Upper lobe of left lung (tissue), 6 donors: ENCODE results near the gene BACE1. TPM values are rescaled to one million over a fixed set of nuclear protein-coding genes. Genes with fewer than 3 reads are reported as not detected.

Experiments
- ATAC-seq, 2 donors: fragments of 200-7000 bp; cut with Tn5 transposase; one replicate each; pipeline ENCODE4 v1.9.1; 2022; ENCODE audit warnings: mild to moderate bottlenecking in 2 of 2, moderate library complexity in 2 of 2; ENCODE audit not compliant: low FRiP score in 2 of 2
- DNase-seq, 2 donors: peaks; one replicate each; pipeline ENCODE4 v3.0.0-alpha.2; 2019 to 2020
- H3K27ac ChIP-seq, 4 donors: fragments of 200-600 bp; sonication (generic); one replicate each; pipeline ENCODE4 v1.5.1; 2016 to 2019
- H3K27me3 ChIP-seq, 4 donors: fragments of 200-600 bp; sonication (generic); one replicate each; pipeline ENCODE4 v1.5.1; 2017 to 2019
- H3K36me3 ChIP-seq, 4 donors: fragments of 200-600 bp; sonication (generic); one replicate each; pipeline ENCODE4 v1.5.1; 2016 to 2019
- H3K4me1 ChIP-seq, 4 donors: fragments of 200-600 bp; sonication (generic); one replicate each; pipeline ENCODE4 v1.5.1; 2018 to 2019
- H3K4me3 ChIP-seq, 4 donors: fragments of 200-600 bp; sonication (generic); one replicate each; pipeline ENCODE4 v1.5.1; 2017 to 2019; ENCODE audit warnings: mild to moderate bottlenecking in 2 of 4, moderate library complexity in 1 of 4
- H3K9me3 ChIP-seq, 4 donors: fragments of 200-600 bp; sonication (generic); one replicate each; pipeline ENCODE4 v1.5.1; 2018 to 2019
- EP300 ChIP-seq, 4 donors: sonication (generic); formaldehyde crosslinking; IDR thresholded peaks; one replicate each; pipeline ENCODE4 v1.5.1; 2017; ENCODE audit warnings: antibody characterized with exemption in 4 of 4, control low read depth in 2 of 4
- POLR2A ChIP-seq, 4 donors: fragments of 450-650 bp; IDR thresholded peaks; one replicate each; pipeline ENCODE4 v1.5.1; 2016 to 2017; ENCODE audit warnings: antibody characterized with exemption in 4 of 4, mild to moderate bottlenecking in 2 of 4
- POLR2AphosphoS5 ChIP-seq, 2 donors: sonication (generic); formaldehyde crosslinking; IDR thresholded peaks; one replicate each; pipeline ENCODE4 v1.5.1; 2017; ENCODE audit warnings: antibody characterized with exemption in 2 of 2
- WGBS, 2 donors: methylation state at CpG; one replicate each; pipeline ENCODE4 v1.1.5; 2017 to 2018; 5-methylcytosine and 5-hydroxymethylcytosine counted together
- total RNA-seq, 6 donors: library from RNA; depleted of rRNA in 4 of 6; stranded (reverse); fragments of >200 nt in 4 of 6; gene quantifications; one replicate each; pipeline versions ENCODE4 v1.1.0 to v1.2.1, GENCODE V29; 2016 to 2021
- TF ChIP-seq, protein P1 (sequence below), 6 experiments: fragments of 450-650 bp in 4 of 6; fragments of 200-600 bp in 2 of 6; sonication (generic) in 2 of 6; IDR thresholded peaks; one replicate each; pipeline ENCODE4 v1.5.1; 2016 to 2019; ENCODE audit warnings: antibody characterized with exemption in 6 of 6
- donor health status: DM: no; HTN: no; CAD: no; lungs with moderate emphysema.
- donor health status: DM: no; HTN: yes; CAD: no; lungs with severe emphysema.

BACE1 gene
- total RNA-seq, 6 donors from 2014 or later, result 11.1 to 37.9 (median 25.5) TPM

DNA sequence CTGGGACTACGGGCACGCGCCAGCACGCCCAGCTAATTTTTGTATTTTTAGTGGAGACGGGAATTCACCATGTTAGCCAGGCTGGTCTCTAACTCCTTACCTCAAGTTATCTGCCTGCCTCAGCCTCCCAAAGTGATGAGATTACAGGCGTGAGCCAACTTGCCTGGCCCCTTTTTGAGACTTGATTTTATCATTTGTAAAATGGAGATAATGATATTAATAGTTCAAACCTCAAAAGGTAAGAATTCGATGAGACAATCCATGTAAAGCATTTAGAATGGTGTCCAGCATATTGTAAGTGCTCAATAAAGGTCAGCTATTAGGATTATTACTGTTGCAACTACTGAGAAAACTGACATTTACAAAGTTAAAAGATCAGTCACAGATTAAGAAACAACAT, 2.7 kb upstream of the BACE1 start:
- DNase-seq, result no peak
- H3K4me1 ChIP-seq, result peaks cover 22 to 27% (median 23%) of the 10 kb centered on the region in 4 donors
- TF ChIP-seq POLR2A (IDR thresholded peaks at IDR 0.05) (no peak), EP300 (IDR thresholded peaks at IDR 0.05) (no peak)
- TF ChIP-seq, protein P1, sequence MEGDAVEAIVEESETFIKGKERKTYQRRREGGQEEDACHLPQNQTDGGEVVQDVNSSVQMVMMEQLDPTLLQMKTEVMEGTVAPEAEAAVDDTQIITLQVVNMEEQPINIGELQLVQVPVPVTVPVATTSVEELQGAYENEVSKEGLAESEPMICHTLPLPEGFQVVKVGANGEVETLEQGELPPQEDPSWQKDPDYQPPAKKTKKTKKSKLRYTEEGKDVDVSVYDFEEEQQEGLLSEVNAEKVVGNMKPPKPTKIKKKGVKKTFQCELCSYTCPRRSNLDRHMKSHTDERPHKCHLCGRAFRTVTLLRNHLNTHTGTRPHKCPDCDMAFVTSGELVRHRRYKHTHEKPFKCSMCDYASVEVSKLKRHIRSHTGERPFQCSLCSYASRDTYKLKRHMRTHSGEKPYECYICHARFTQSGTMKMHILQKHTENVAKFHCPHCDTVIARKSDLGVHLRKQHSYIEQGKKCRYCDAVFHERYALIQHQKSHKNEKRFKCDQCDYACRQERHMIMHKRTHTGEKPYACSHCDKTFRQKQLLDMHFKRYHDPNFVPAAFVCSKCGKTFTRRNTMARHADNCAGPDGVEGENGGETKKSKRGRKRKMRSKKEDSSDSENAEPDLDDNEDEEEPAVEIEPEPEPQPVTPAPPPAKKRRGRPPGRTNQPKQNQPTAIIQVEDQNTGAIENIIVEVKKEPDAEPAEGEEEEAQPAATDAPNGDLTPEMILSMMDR (IDR thresholded peaks at IDR 0.05), result no peak
- H3K27me3 ChIP-seq, result no peaks in the 10 kb centered on the region
- no peak for ATAC-seq
- 91 to 92% methylated on average over 7 of the region's 7 CpGs for WGBS, 2 donors
- H3K27ac ChIP-seq, result no peak overlapping the region
- no peak overlapping the region for H3K4me3 ChIP-seq
- no peaks in the 10 kb centered on the region for H3K36me3 ChIP-seq
- H3K9me3 ChIP-seq, result no peaks in the 10 kb centered on the region

DNA sequence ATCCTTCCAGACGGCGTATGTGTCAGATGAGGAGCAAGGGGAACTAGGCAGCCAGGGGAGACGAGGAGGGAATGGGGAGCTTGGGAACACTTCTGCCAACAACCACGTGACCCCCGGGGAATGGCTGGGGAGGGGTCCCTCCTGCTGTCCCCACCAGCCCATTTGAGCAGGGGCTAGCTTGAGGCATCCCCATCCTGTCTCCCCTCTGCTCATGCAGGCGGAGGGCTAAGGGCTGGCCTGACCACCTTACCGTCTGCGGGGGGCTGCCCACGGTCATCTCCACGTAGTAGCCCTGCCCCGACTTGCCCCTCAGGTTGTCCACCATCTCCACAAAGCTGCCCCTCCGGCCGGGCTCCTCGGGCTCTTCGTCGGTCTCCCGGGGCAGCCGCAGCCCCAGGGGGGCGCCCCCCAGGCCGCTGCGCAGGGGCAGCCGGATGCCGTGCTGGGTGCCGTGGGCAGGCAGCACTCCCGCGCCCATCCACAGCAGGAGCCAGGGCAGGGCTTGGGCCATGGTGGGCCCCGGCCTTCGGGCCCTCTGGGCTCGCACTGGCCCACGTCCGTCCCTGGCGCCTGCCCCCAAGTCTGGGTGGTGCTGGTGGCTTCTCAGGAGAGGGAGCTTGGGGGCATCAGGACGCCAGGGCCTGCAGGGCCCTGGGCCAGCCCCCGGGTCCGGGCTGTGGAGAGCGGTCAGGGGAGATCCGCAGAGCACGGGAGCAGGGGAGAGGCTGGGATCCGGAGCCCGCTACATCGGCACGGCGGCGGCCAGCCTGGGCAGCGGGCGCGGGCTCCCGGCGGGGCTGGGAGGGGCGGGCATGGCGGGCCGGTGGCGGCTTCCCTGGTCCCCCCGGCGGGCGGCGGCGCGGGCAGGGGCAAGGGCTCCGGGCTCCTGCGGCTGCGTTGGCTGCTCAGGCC, 515 bp downstream of the BACE1 start:
- peak overlapping the region in 3 of 4 donors; percentile 44 to 75 (median 54) for H3K27ac ChIP-seq
- no peaks in the 10 kb centered on the region for H3K27me3 ChIP-seq
- peak; percentile 22 to 92 for DNase-seq
- 6% methylated on average over 7 to 21 of the region's 62 CpGs for WGBS, 2 donors
- ATAC-seq, result peak; percentile 50 to 54
- H3K36me3 ChIP-seq, result no peaks in the 10 kb centered on the region
- TF ChIP-seq, protein P1 (IDR thresholded peaks at IDR 0.05), result no peak
- TF ChIP-seq POLR2A (IDR thresholded peaks at IDR 0.05) (no peak), POLR2AphosphoS5 (IDR thresholded peaks at IDR 0.05) (no peak), EP300 (IDR thresholded peaks at IDR 0.05) (no peak)
- H3K4me3 ChIP-seq, result peak overlapping the region; percentile 74 to 96 (median 84)
- no peaks in the 10 kb centered on the region for H3K9me3 ChIP-seq
- peaks cover 22 to 29% (median 25%) of the 10 kb centered on the region in 4 donors for H3K4me1 ChIP-seq

DNA sequence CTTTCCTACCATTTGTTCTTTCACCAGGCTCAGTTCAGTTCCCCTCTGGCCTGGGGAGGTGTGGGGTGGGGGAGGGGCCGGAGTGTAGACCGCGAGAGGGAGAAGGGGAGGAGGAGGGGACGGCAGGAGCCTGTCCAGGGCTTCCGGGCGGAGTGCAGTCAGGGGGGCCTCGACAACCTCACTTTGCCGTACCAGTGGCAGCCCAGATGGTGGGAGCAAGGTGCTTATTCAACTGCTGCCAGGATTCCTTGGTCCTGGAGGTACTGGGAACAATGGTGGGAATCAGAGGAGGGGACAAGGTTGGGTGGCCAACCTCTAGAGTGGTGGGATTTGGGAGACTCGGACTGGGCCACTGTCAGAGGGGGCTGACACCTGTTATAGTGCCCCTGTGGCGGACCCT, 1.2 kb downstream of the BACE1 start:
- DNase-seq, result no peak
- TF ChIP-seq POLR2AphosphoS5 (IDR thresholded peaks at IDR 0.05), result no peak
- TF ChIP-seq, protein P1 (IDR thresholded peaks at IDR 0.05), result no peak
- no peak for TF ChIP-seq POLR2A (IDR thresholded peaks at IDR 0.05)
- no peak for TF ChIP-seq EP300 (IDR thresholded peaks at IDR 0.05)

DNA sequence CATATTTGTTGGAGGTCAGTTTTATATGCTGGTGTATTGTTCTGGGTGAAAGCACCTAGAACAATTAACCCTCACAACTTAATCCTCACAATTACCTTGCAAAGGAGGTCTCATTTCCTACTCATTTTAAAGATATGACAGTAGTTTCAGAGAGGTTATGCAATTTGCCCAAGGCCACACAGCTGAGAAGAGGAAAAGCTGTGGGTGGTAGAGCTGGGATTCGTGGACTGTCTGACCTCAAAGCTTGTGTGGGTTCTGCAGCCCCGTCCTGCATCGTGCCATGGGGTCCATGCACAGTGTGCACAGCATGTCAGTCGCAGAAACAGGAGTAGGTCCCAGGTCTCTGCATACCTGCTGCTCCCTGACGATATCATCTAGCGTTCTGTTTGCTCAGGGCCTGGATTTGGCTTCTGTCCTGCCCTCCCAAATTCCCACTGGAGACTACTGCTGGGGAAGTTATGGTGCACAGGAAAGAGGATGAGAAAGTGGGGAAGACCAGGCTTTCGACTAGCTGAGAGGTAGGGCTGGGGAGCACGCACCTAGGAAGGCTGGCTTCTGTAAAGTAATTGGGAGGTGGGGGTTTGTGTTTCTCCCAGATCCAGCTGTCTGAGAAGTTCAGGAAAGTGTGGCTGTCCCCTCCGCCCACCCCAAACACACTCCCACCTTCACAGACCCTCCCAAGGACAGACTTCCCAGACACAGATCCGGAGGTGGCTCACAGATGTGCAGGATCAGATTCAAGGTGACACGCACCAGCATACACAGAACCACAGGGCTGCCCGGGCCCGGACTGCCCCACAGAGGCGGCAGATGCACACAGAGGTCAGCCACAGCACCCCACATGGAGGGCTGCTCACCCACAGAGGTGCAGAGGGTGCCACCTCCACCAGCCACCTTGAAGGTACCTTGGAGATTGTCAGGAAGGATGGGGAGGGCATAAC, 2.0 kb downstream of the BACE1 start:
- no peak for DNase-seq
- Histone ChIP-seq H3K4me3 (peak overlapping the region in 2 of 4 donors; percentile 91 to 96), H3K9me3 (no peaks in the 10 kb centered on the region), H3K36me3 (no peaks in the 10 kb centered on the region), H3K27ac (no peak overlapping the region), H3K27me3 (no peaks in the 10 kb centered on the region), H3K4me1 (peaks cover 22 to 29% (median 25%) of the 10 kb centered on the region in 4 donors)
- 70 to 82% methylated on average over 14 of the region's 14 CpGs for WGBS, 2 donors
- ATAC-seq, result no peak
- TF ChIP-seq, protein P1 (IDR thresholded peaks at IDR 0.05), result no peak
- no peak for TF ChIP-seq EP300 (IDR thresholded peaks at IDR 0.05)
- TF ChIP-seq POLR2AphosphoS5 (IDR thresholded peaks at IDR 0.05), result no peak
- TF ChIP-seq POLR2A (IDR thresholded peaks at IDR 0.05), result no peak

More for the DNA sequence above, 1.2 kb downstream of the BACE1 start:
- Histone ChIP-seq H3K27me3 (no peaks in the 10 kb centered on the region), H3K36me3 (no peaks in the 10 kb centered on the region), H3K4me3 (peak overlapping the region in 3 of 4 donors; percentile 78 to 96 (median 91)), H3K4me1 (peaks cover 22 to 29% (median 25%) of the 10 kb centered on the region in 4 donors), H3K9me3 (no peaks in the 10 kb centered on the region), H3K27ac (no peak overlapping the region)
- 17 to 30% methylated on average over 9 to 10 of the region's 10 CpGs for WGBS, 2 donors
- ATAC-seq, result no peak
